HG03558 (cell line): ENCODE data around the gene PXYLP1.
A peak's percentile ranks its signal among the peaks of the same experiment; 100 is the strongest.
"Not testable (repeated sequence)": the region's sequence is repeated elsewhere in the genome, so short reads cannot be mapped to it uniquely, and the experiment has no call there.

Source experiments
- ATAC-seq: cut with Tn5 transposase; IDR thresholded peaks from one replicate; pipeline ENCODE4 v1.9.1; 2021; ENCODE audit warnings: moderate number of reproducible peaks; ENCODE audit not compliant: unreplicated experiment; ENCODE audit errors: extremely low read depth

The PXYLP1 gene, protein sequence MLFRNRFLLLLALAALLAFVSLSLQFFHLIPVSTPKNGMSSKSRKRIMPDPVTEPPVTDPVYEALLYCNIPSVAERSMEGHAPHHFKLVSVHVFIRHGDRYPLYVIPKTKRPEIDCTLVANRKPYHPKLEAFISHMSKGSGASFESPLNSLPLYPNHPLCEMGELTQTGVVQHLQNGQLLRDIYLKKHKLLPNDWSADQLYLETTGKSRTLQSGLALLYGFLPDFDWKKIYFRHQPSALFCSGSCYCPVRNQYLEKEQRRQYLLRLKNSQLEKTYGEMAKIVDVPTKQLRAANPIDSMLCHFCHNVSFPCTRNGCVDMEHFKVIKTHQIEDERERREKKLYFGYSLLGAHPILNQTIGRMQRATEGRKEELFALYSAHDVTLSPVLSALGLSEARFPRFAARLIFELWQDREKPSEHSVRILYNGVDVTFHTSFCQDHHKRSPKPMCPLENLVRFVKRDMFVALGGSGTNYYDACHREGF

DNA sequence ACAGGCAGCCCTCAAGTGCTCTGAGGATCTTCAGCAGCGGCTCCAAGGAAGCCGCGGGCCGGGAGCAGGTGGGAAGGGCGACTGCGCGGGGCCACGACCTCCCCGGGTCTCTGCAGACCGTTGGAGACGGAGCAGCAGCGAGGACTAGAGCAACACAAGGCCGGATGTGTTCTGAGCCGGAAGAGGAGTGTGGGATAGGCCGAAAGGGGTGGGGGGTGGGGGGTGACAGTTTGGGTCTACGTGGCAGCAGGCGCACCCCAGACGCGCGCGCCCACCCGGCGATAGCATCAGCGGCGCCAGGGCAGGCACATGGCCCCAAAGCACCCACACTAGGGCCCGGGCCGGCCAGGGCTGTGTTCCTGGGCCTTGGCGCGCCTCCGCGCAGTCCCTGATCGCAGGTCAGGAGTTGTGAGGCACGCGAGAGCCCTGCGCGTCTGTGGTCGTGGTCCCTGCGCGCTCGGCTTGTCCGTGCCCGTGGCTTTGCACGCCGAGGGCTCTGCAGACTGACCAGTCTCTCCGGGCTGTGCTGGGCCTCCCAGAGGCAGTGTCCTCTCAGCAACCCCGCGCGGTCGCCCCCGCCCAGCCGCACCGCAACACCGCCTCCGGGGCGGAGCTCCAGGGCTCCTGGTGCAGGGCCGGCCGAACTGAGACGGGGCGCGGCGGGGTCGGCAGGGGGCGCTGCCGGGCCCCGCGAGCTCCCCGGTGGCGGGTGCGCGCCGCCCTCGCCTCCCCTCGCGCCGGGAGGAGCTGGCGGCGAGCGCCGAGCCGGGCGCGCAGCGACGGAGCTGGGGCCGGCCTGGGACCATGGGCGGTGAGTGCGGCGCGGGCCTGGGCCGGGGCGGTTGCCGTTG, at the start of gene PXYLP1:
Gene PXYLP1 (plus strand): TSS at position 725 of the 851 bp plus-strand sequence. CDS start 28,351 bp downstream, outside the sequence.
- peak; percentile 93 for ATAC-seq

DNA sequence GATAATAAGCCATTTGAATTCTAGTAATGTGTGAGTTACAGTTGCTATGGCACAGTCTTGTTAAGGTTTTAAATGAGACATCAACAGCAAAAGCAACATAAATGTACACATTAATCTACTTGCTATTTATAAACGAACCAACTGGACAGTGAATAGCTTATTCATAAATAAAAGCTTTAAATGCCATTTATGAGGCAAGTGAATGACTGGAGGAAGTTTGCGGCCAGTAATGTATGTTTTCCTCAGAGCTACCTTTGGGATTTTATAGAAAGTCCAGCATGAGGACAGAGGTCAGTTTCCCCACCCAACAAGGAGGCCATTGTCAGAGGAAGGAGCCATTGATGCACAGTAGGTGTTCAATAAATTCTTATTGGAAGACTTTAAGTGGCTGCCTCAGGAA, 48.0 kb upstream of the PXYLP1 start:
- ATAC-seq = no peak

DNA sequence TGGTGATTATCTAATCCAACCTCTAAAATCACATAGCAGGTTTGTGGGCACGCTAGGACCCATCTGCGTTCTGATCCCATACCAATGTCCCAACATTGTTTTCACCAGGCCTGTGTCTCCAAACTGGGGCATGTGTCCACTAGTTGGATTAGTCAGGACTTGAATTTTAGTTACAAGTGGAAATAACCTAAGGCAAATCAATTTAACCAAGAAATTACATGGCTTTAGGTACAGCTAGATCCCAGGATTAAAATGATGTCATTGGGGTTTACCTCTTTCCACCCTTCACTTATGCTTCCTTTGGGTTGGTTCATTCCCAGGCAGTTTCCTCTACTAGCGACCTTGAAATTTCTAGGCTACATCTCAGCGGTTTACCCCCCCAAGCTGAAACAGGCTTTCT, 47.2 kb upstream of the PXYLP1 start:
- ATAC-seq = no peak

DNA sequence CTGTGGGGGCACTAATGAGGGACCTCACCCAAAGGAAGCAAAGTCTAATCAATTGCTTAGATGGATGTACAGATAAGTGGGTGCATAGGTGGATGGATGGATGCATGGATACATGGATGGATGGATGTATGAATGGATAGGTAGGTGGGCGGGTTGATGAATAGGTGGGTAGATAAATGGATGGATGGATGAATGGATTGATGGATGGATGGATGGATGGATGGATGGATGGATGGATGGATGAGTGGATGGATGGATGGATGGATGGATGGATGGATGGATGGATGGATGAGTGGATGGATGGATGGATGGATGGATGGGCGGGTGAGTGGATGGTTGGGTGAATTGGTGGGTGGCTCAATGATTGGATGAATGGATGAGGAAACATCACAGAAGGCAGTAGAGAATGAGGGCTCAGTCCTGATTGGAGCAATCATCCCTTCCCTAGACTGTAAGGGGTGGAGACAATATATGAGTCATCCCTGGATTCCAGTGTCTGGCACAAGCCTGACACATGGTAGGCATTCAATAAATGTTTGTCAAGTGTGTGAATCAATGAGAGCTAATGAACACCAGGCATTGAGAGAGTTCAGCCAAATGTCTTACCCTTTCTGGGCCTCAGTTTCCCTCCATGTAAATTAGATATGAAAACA, 40.4 kb upstream of the PXYLP1 start:
- ATAC-seq = no peak

DNA sequence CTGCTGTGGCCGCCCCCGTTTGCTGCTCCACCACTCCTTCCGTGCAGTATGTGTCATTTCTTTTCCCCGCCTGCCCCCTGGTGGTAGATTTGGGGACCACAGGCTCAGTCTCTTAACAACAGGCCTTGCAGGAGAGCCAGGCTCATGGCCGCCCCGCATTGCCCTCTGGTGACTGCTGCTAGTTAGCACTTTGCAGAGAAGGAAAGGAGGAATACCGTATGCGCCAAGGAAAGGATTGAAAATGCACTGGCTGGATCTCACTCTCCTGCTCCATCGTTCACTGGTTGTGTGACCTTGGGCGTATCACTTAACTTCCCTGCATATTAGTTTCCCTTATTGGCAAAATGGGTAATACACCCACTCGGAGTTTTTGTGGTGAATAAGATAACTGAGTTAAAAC, 39.3 kb upstream of the PXYLP1 start:
- peak; percentile 99 for ATAC-seq

DNA sequence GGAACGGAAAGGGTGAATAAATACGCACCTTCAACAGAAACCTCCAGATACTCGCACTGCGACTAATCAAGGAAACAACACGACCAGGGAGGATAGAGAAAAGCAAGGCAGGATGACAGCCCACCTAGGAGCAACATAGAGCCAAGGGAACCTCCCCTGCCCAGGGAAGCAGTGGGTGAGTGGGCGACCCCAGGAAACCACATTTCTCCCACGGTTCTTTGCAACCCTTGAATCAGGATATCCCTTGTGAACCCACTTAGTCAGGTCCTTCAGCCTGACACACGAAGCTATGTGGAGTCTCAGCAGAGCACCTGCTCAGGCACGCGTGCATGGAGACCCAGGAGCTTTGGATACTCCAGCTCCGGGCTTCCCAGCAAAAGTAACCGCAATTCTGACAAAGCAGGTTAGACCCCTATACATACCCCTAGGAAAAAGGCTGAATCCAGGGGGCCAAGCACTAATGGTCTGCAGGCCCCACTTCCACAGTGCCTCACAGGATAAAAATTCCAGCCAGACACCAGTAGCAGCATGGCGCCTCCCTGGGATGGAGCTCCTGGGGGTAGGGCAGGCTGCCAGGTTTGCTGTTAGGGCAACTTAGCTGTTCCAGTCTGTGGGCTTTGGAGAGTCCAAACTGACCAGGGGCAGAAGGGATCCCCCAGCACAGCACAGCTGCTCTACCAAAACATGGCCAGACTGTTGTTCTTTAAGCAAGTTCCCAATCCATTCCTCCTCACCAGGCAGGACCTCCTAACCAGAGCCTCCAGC, 38.4 kb upstream of the PXYLP1 start:
- no peak for ATAC-seq

DNA sequence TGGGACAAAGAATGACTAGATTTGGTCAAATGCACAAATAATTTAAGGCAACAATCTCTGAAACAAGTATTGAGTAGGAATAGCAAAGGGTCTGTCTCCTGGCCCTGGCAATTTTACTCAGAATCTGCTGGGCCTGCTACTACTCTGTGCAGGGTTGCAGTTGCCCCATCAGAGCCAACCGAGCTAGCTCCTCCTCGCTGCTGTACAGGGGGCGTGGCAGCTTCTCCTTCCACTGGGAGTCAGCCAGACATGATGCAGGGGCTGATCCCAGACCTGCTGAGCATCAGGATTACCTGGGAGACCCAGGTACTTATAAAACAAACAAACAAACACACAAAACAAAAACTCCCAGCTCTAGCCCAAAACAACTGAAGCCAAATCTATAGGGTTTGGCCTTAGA, 30.5 kb upstream of the PXYLP1 start:
- no peak for ATAC-seq

DNA sequence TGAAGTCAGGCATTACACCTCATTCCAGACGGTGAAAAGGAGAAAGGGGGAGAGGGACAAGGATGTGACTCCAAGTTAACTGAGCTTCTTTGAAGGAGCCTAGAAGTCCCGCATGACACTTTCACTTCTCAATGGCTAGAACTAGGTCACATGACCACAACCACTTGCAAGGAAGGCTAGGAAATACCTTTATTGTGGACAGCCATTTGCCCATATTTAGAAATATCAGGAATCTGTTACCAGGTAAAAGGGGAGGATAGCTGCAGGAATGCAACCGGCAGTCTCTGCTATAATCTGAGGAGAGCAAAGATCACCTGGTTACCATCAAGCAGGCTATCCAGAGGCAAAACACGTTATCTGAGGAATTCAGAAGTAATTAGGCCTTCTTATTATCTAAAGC, 28.9 kb upstream of the PXYLP1 start:
- no peak for ATAC-seq

DNA sequence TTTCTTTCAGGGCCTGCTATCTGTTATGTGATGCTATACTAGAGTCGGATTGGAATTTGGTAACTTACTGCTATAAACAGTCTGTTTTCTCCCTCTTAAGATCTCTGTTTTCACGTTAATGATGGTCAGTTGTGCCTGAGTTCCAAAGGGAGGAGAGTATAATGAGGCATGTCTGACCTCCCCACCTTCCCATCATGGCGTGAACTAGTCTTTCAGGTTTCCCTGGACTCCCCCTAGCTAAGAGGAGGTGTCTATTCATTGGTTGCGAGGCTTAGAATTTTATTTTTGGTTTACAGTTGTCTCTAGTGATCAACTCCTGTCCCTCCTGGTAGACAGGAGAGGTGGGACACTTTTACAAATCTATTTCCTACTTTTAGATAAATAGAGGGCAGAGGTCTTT, 27.8 kb upstream of the PXYLP1 start:
- no peak for ATAC-seq

DNA sequence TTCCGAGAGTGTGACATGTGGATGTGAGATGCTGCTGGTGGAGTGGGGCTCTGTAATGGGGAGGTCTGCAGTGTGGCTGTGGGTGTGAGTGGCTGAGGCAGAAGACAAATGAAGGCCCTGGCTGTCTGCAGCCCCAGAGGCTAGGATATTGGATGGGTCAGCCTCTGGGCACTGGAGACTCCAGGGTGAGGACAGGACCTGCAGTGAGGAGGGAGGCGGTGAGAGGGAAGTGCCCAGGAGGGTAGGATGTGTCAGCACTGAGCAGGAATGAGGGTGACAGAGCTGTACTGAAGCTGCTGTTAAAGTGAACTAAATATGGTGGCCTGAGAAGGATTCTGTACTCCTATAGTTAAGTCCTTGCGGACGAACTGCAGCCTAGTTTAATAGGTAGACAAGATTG, 27.3 kb upstream of the PXYLP1 start:
- no peak for ATAC-seq

DNA sequence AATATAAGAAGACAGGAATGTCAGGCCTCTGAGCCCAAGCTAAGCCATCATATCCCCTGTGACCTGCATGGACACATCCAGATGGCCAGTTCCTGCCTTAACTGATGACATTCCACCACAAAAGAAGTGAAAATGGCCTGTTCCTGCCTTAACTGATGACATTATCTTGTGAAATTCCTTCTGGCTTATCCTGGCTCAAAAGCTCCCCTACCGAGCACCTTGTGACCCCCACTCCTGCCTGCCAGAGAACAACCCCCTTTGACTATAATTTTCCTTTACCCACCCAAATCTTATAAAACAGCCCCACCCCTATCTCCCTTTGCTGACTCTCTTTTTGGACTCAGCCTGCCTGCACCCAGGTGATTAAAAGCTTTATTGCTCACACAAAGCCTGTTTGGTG, 20.3 kb upstream of the PXYLP1 start:
- ATAC-seq = not testable (repeated sequence)

DNA sequence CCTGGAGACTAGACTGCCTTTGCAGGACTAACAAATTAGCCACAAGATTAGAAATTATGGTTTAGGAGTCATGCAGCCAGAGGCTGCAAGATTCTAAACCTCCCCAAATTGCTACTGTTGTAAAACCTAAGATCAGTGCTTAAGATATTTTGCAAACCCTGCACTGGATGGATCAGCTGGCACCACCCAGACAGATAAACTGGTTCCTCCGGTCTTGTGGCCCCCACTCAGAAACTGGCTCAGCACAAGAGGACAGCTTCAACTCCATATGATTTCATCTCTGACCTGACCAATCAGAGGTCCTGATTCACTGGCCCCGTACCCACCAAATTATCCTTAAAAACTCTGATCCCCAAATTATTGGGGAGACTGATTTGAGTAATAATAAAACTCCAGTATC, 19.5 kb upstream of the PXYLP1 start:
- ATAC-seq = no peak

DNA sequence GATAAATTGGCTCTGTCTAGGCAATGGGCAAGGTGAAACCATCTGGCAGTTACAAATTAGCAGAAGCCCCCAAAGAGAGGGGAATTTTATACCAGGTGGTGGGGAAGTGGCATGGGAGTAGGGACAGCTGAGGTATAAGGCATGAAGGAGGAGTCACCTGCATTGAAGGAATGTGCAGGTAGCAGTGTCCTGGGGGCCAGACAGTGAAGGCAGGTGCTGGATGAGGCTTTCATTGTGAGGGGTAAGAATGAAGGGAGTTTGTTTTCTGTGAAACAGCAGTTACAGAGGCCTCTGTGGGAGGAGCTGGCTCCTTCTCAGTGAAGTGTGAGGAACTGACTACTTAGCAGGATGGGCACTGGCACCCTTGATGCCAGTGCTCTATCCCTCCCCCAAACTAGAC, 19.1 kb upstream of the PXYLP1 start:
- ATAC-seq = no peak

DNA sequence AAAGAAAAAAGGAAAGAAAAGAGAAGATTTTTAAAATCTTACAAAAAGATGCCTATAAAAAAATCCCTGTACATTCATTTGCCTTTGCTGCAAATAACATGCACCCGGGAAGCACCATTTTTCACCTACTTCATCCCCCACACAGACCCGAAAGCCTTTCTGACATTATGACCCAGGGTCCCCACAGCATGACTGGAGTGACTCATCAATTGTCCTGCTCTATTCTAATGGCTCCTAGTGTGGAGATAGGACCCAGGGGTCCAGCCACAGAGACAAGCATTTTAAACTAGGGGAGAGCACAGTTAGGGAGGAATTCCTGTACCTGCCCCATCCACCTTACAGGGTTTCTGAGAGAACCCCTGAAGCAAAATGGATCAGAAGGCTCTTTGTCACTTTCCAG, 14.7 kb upstream of the PXYLP1 start:
- ATAC-seq = no peak

DNA sequence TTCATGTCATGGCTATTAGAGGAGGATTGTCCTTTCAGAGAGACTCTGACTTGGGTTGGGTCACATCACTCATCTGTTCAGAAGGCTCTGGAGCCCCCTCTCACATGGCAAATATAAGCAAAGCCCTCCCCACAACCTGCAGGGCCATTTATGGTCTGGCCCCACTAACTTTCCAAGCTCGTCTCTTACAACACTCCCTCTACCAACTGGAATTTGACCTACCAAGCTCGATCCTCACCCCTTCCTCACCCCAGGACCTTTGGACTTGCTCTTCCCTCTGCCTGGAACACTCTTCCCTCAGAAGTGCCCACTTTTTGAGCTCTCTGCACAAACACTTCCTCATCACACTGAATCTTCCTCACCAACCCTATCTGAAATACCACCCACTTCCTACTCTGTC, 14.2 kb upstream of the PXYLP1 start:
- ATAC-seq = no peak

DNA sequence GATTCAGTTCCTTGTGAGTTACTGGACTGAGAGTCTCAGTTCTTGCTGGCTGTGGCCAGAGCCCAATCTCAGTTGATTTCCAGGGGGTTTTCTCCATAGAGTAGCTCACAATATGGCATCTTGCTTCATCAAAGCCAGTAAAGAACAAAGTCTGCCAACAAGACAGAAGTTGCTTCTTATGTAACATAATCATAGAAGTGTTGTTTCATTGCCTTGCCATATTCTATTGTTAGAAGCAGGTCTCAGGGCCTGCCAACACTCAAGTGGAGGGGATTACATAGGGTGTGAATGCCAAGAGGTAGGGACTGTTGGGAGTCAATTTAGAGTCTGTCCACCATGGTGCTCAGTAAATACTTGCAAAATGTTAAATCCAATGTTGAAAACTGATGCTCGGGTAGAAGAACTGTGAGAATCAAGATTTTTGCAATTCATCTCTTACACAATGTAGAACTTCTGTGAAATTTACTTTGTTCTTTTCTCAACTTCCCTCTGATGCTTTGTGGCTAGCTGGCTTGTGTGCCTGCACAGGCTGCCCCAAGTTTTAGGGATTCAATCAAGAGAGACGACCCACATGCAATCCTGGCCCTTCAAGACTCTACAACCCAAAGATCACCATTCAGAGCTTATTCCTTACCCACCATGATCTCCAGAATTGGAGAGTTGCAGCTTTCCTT, 13.3 kb upstream of the PXYLP1 start:
- ATAC-seq = no peak

DNA sequence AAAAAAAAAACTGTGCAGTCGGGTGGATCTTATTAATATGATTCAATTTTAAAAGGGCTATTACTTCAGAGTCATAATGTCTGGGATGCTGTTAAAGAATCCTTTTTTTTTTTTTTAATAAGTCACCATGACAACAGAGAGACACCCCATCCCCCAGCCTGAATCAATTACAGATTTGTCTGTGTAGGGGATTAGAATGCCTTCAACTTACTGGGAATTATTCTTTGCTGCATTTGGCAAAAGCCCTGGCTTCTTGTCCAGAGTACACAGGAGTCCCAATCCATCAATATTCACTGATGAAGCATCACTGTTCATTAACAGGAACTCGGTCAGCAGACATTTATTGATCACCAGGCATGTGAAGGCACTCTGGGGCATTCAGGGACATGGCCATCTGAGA, 12.7 kb upstream of the PXYLP1 start:
- ATAC-seq = no peak

DNA sequence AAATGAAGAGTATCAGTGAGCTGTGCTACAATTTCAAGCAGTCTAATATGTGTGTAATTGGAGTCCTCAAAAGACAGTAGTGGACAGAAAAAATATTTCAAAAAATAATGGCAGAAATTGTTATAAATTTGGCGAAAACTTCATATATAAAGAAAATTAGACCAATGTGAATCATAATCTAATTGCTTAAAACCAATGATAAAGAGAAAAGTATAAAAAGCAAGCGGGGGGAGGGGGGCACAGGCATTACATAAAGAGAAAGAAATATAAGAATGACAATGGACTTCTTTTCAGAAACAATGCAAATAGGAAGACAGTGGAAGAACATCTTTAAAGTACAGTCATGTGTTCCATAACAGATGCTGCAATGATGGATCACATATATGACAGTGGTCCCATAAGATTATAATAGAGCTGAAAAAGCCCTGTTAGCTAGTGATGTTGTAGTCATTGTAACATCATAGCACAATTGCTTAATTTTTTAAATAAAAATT, 7.9 kb upstream of the PXYLP1 start:
- ATAC-seq = no peak

DNA sequence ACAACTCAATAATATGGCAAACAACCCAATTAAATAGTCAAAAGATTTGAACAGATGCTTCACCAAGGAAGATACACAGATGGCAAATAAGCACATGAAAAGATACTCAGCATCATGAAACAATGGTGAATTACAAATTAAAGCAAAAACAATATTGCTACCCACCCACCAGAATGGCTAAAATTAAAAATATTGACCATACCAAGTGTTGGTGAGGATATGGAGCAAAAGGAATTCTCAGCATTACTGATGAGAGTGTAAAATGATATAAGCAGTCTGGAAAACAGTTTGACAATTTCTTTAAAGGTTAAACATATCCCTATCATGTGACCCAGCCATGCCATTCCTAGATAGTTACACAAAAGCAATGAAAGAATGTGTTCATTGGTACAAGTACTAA, 5.7 kb upstream of the PXYLP1 start:
- ATAC-seq = no peak
